KOPT-K1 (cell line): ENCODE results near the gene GID8.

ENCODE experiments used
- H3K27ac ChIP-seq: fragments of 200-600 bp; sonication (generic); 2 replicates; pipeline ENCODE4 v1.5.1; 2016; ENCODE audit warnings: antibody characterized with exemption, mild to moderate bottlenecking, low read depth, low read length; ENCODE audit not compliant: poor library complexity, severe bottlenecking
- H3K36me3 ChIP-seq: fragments of 200-600 bp; sonication (generic); 2 replicates; pipeline ENCODE4 v1.5.1; 2017; ENCODE audit warnings: antibody characterized with exemption, mild to moderate bottlenecking, low read length, moderate library complexity; ENCODE audit not compliant: insufficient read depth
- H3K9me3 ChIP-seq: fragments of 200-600 bp; sonication (generic); 2 replicates; pipeline ENCODE4 v1.5.1; 2017; ENCODE audit warnings: antibody characterized with exemption, low read length, mild to moderate bottlenecking; ENCODE audit not compliant: insufficient read depth, poor library complexity, severe bottlenecking

GID8 gene

GRCh38 chr20:62938105-62938888 is at the start of gene GID8:
GID8 (plus strand) TSS chr20:62938147; CDS start chr20:62941503, 3,356 bp downstream.
- Histone ChIP-seq H3K27ac (peak within 1 kb of the TSS; percentile 94), H3K36me3 (peaks cover 57% of the 10 kb centered on the region), H3K9me3 (no peaks in the 10 kb centered on the region)

GRCh38 chr20:62888406-62888805 is 49.5 kb upstream of the GID8 start:
- no peaks in the 10 kb centered on the region for H3K9me3 ChIP-seq
- peaks cover 85% of the 10 kb centered on the region for H3K36me3 ChIP-seq
- H3K27ac ChIP-seq = no peak overlapping the region

- H3K9me3 ChIP-seq = no peaks in the 10 kb centered on the region
- H3K36me3 ChIP-seq = peaks cover 90% of the 10 kb centered on the region
Observed at GRCh38 chr20:62888910-62889309, 49.0 kb upstream of the GID8 start.

GRCh38 chr20:62889411-62889810 is 48.5 kb upstream of the GID8 start:
- Histone ChIP-seq H3K27ac (no peak overlapping the region), H3K9me3 (no peaks in the 10 kb centered on the region), H3K36me3 (peaks cover 95% of the 10 kb centered on the region)

More at GRCh38 chr20:62888910-62889309, 49.0 kb upstream of the GID8 start:
- H3K27ac ChIP-seq = no peak overlapping the region

GRCh38 chr20:62889871-62890270 is 48.1 kb upstream of the GID8 start:
- Histone ChIP-seq H3K27ac (no peak overlapping the region), H3K9me3 (no peaks in the 10 kb centered on the region), H3K36me3 (peaks cover 99% of the 10 kb centered on the region)

GRCh38 chr20:62890444-62890843 is 47.5 kb upstream of the GID8 start:
- Histone ChIP-seq H3K27ac (no peak overlapping the region), H3K9me3 (no peaks in the 10 kb centered on the region), H3K36me3 (peaks cover 100% of the 10 kb centered on the region)

- Histone ChIP-seq H3K36me3 (peaks cover 100% of the 10 kb centered on the region), H3K9me3 (no peaks in the 10 kb centered on the region), H3K27ac (no peak overlapping the region)
Observed at GRCh38 chr20:62891111-62891510, 46.8 kb upstream of the GID8 start.

GRCh38 chr20:62892348-62893304 is 45.3 kb upstream of the GID8 start:
- Histone ChIP-seq H3K27ac (no peak overlapping the region), H3K36me3 (peaks cover 100% of the 10 kb centered on the region), H3K9me3 (no peaks in the 10 kb centered on the region)

GRCh38 chr20:62893700-62894099 is 44.2 kb upstream of the GID8 start:
- peaks cover 98% of the 10 kb centered on the region for H3K36me3 ChIP-seq
- no peaks in the 10 kb centered on the region for H3K9me3 ChIP-seq
- H3K27ac ChIP-seq = no peak overlapping the region

- Histone ChIP-seq H3K27ac (no peak overlapping the region), H3K36me3 (peaks cover 96% of the 10 kb centered on the region), H3K9me3 (no peaks in the 10 kb centered on the region)
Observed at GRCh38 chr20:62894261-62894660, 43.7 kb upstream of the GID8 start.

- peaks cover 85% of the 10 kb centered on the region for H3K36me3 ChIP-seq
- H3K27ac ChIP-seq = no peak overlapping the region
- no peaks in the 10 kb centered on the region for H3K9me3 ChIP-seq
Observed at GRCh38 chr20:62895539-62895938, 42.4 kb upstream of the GID8 start.

GRCh38 chr20:62896526-62896925 is 41.4 kb upstream of the GID8 start:
- Histone ChIP-seq H3K36me3 (peaks cover 85% of the 10 kb centered on the region), H3K9me3 (no peaks in the 10 kb centered on the region), H3K27ac (no peak overlapping the region)

GRCh38 chr20:62897666-62898065 is 40.3 kb upstream of the GID8 start:
- Histone ChIP-seq H3K27ac (no peak overlapping the region), H3K9me3 (no peaks in the 10 kb centered on the region), H3K36me3 (peaks cover 85% of the 10 kb centered on the region)

- Histone ChIP-seq H3K36me3 (peaks cover 85% of the 10 kb centered on the region), H3K27ac (no peak overlapping the region), H3K9me3 (no peaks in the 10 kb centered on the region)
Observed at GRCh38 chr20:62898093-62898964, 39.6 kb upstream of the GID8 start.
